HG03108 (cell line): ENCODE measurements around the gene ME3.
"Not testable (repeated sequence)": the region's sequence is repeated elsewhere in the genome, so short reads cannot be mapped to it uniquely, and the experiment has no call there.

Source experiments
- ATAC-seq: cut with Tn5 transposase; IDR thresholded peaks from one replicate; pipeline ENCODE4 v1.9.1; 2021; ENCODE audit warnings: moderate library complexity; ENCODE audit not compliant: unreplicated experiment

The ME3 gene

DNA sequence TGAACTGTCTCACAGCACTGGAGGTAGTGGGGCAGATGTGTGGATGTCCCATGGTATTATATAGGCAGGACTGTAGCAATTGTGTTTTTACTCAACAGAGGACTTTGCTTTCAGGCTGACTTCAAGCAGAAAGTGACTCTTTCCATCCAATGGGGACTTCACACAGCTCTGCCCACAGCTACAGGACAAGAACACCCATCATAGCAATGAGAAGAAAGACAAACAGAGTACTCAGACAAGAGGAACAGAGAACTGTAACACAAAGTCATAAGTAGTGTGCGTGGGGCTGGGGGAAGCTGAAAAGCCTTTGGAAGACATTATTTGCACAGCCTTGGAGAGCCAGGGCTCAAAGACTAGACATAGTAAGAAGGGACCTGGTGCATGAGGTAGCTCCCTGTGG, 227.4 kb downstream of the ME3 start:
- no peak for ATAC-seq

- no peak for ATAC-seq
Measured at GRCh38 chr11:86443415-86443814, 229.0 kb downstream of the ME3 start.

- no peak for ATAC-seq
Measured at GRCh38 chr11:86442827-86443226, 229.6 kb downstream of the ME3 start.

DNA sequence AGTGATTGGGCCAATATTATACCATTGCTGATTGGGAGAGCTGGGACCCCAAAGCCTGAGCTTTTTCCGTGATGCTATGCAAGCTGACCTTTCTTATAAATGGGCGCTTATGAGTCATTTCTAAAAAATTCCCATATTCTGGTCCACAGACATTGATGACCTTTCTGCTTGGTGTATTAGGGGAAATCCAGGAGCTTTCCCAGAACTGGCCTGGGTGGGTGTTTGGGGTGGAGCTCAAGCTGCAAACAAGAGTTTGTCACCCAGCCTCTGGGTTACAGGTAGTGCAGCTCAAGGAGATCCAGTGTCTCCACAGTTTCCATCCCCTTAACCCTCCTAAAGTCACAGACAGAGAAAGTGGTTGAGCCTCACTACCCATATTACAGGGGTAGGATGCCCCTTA, 230.0 kb downstream of the ME3 start:
- no peak for ATAC-seq

- no peak for ATAC-seq
Measured at GRCh38 chr11:86440843-86441242, 231.6 kb downstream of the ME3 start.

- ATAC-seq = no peak
Measured at GRCh38 chr11:86440305-86440716, 232.1 kb downstream of the ME3 start.

DNA sequence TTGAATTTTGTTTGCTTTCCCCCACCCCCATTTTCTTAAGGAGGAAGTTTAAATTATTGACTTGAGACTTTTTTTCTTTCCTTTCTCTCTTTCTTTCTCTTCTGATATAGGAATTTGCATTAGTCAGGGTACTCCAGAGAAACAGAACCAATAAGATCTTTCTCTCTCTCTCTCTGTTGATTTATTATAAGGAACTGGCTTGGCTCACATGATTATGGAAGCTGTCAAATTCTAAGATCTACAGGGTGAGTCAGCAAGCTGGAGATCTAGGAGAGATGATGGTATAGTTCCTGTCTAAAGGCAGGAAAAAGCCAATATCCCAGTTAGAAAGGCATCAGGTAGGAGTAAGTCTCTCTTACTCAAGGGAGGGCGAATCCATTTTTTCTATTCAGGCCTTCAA, 233.7 kb downstream of the ME3 start:
- ATAC-seq = no peak

DNA sequence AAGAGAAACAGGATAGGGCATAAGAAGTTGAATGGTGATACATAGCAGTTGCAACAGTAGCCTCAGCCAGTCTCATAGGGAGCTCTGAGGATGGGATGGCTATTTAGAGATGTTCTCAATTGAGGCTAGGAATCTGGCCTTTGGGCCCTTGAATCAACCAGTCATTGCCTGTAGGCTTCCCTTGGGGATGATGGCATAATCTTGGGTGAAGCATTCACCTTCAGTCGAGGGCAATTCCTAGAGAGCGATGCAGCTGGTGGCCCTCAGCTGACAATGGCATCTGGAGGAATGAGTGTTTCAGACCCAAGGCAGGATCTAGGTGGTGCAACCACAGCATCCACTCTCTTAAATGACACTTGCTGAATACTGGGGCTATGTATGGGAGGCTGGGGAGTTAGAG, 236.7 kb downstream of the ME3 start:
- ATAC-seq = no peak

- not testable (repeated sequence) for ATAC-seq
Measured at GRCh38 chr11:86433361-86434095, 238.9 kb downstream of the ME3 start.

DNA sequence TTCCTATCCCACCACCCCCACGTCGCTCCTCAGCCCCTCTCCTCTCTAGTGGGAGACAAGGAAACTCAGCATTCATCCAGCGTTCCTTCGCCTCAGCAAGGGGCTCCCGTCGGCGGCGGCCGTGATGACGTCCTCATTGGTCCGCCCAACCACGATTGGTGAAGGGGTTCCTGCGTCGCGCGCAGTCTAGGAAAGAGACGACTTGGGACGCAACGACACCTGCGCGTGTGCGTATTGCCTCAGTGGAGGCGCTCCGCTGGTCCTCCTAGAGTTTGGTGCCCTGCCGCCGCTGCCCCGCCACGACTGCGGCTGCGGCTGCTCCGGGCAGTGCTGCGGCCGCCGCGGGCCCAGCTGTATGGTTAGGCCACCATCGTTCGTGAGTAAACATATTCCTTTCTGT, 241.2 kb downstream of the ME3 start:
- ATAC-seq = no peak

GRCh38 chr11:86427441-86427840, 245.0 kb downstream of the ME3 start:
- no peak for ATAC-seq

DNA sequence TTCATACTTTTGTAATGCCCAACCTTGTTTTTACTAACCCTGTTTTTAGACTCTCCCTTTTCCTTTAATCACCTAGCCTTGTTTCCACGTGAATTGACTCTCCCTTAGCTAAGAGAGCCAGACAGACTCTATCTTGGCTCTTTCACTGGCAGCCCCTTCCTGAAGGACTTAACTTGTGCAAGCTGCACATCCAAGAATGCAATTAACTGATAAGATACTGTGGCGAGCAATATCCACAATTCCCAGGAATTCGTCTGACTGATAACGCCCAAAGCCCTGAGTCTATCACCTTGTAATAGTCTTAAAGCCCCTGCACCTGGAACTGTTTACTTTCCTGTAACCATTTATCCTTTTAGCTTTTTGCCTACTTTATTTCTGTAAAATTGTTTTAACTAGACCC, 248.9 kb downstream of the ME3 start:
- ATAC-seq = not testable (repeated sequence)

GRCh38 chr11:86422371-86422770, 250.0 kb downstream of the ME3 start:
- no peak for ATAC-seq

GRCh38 chr11:86421946-86422345, 250.5 kb downstream of the ME3 start:
- ATAC-seq = no peak

DNA sequence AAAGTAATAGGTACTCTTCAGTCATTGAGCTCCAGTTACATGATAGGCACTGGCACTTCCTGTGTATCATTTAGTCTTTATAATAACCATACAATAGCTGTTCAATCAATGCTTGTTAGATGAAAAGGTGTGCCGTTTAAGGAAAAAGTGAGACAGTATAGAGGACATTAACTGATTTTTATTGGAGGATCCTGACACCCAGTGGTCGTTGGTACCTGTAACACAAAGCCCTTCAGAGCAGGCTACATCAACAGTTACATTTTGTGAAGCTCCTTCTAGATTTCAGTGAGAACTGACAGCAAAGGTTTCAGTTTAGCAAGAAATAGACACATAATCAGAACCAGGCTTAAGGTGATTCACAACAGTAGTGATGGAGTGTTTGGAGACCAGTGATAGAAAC, 253.5 kb downstream of the ME3 start:
- no peak for ATAC-seq

GRCh38 chr11:86418513-86418912, 253.9 kb downstream of the ME3 start:
- ATAC-seq = no peak

DNA sequence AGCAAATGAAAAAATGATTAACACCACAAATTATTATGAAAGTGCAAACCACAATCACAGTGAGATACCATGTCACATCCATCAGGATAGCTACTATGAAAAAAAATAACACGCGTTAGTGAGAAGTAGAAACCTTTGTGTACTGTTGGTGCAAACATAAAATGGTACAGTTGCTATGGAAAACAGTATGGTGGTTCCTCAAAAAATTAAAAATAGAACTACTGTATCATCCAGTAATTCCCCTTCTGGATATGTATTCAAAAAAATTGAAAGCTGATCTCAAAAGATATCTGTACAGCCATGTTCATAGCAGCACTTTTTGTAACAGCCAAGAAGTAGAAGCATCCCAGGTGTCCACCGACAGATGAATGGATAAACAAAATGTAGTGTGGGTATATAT, 254.3 kb downstream of the ME3 start:
- ATAC-seq = no peak

DNA sequence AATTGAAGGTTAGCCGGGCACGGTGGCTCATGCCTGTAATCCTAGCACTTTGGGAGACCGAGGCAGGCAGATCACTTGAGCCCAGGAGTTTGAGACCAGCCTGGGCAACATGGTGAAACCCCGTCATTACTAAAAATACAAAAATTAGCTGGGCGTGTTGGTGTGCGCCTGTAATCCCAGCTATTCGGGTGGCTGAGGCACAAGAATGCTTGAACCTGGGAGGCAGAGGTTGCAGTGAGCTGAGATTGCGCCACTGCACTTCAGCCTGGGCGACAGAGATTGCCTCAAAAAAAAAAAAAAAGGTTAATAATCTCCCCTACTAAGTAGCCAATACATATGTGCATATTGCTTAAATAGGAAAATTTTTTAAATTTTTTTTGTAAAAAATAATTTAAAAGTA, 255.5 kb downstream of the ME3 start:
- not testable (repeated sequence) for ATAC-seq

DNA sequence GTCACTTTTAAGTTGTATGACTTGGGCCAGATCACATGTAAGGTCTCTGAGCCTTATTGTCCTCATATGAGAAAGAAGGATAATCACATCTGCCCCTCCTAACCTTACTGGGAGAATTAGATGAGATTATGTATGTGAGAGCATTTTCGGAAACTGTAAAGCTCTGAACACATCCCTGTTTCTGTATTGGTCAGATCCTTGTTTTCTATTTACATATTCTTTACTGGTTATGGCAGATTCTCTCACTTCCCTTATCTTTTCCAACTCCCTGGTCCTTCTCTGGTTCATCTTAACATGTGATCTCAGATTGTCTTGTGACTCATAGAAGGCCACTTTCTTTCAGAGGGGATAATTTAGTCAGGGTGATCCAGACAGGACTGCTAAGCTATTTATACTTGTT, 255.9 kb downstream of the ME3 start:
- no peak for ATAC-seq

- ATAC-seq = no peak
Measured at GRCh38 chr11:86415026-86415425, 257.4 kb downstream of the ME3 start.

DNA sequence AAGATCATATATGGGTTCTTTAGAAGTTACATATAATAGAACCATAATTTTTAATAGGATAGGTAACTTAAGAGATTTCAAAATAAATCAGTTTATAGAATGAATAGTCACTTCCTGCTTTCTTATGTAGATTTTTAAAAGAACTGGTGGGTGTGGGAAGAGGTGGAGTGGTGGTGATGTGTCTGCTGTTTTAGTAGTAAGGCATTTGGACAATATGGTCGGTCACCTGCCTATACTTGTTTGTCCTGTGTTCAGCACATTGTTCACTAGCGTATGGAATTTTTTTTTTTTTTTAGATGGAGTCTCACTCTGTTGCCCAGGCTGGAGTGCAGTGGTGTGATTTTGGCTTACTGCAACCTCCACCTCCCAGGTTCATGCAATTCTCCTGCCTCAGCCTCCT, 258.4 kb downstream of the ME3 start:
- no peak for ATAC-seq

DNA sequence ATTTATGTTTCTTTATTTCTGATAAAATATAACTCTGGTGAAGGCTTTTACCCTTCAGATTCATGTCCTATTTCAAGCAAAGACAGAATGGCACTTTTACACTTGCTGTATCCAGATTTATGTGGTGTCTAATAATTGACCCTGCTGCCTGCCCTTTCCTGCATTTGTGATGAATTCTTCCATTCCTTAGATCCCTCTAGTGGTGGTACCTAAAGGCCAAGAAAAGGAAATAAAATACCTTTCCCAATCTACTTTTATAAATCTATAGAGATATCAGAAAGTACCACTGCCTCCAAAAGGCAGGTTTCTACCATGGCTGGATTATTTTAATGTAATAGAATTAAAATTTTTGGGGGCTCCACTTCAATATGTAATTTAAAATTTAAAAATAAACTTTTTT, 263.6 kb downstream of the ME3 start:
- no peak for ATAC-seq

DNA sequence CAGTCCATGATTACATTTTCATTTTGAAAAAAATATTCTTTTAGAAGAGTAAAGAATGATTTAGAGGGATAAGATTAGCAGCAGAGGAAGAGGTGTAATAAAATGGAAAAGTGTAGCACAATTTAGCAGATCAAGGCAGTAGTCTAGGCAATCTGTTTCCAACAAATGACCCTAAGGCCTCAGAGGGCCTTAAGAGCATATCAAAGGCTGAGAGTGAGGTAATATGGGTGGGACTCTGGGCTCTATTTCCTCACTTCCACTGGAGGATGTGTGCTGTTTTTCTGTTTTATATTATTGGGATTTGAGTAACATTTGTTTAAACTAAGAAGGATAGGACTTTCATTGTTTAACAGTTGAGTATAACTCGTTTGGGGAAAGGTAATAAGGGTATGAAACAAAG, 269.0 kb downstream of the ME3 start:
- ATAC-seq = no peak
